T-helper 22 cell (primary cell): ENCODE measurements around the gene TRIM8.
"Not testable (repeated sequence)": the region's sequence is repeated elsewhere in the genome, so short reads cannot be mapped to it uniquely, and the experiment has no call there.

Source experiments
- DNase-seq: peaks from one replicate; pipeline ENCODE4 v3.0.0-alpha.2; 2020; ENCODE audit warnings: low read depth

The TRIM8 gene

DNA sequence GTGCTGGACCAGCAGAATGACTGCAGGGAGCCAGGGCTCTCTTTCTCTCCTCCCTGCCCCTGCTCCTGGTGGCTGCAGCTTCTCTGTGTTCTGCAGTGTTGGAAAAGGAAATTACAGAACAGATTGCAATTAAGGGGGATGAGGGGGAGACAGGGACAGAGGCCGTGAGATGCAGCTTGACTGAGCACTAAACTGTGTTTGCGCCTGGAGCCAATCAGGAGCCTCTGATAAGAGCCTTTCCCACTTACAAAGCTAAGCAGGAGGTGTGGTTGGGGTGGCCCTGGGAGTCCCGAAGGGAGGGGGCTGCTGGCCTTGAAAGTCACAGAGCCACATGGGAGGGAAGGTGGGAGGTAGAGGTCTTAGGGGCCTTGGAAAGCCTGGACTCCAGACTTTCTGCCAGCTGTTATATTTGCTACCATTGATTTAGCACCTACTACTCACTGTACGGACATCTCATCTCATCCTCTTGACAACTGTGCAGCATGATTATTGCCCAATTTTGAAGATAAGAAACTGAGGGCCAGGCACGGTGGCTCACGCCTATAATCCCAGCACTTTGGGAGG, 26.7 kb downstream of the TRIM8 start:
- DNase-seq, result no peak

DNA sequence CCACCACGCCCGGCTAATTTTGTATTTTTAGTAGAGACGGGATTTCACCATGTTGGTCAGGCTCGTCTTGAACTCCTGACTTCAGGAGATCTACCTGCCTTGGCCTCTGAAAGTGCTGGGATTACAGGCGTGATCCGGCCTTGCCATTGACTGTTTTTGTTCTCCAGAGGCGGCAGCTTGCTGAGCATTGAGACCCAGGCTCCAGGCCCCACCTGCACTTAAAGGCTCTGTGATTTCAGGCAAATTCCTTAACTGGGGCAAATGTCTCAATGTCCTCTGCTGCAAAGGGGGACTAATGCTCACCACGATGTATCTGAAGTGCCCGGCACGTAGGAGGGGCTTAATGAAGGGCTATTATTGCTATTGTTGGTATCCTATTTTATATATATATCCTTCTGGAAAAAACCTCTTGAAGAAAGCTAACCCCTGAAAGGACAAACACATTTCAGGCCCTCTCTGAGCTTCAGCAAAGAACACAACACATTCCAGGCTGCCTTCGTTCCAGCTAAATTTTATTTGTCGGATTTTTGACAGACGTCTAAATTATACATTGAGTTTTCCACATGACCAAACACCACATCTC, 29.0 kb downstream of the TRIM8 start:
- no peak for DNase-seq

DNA sequence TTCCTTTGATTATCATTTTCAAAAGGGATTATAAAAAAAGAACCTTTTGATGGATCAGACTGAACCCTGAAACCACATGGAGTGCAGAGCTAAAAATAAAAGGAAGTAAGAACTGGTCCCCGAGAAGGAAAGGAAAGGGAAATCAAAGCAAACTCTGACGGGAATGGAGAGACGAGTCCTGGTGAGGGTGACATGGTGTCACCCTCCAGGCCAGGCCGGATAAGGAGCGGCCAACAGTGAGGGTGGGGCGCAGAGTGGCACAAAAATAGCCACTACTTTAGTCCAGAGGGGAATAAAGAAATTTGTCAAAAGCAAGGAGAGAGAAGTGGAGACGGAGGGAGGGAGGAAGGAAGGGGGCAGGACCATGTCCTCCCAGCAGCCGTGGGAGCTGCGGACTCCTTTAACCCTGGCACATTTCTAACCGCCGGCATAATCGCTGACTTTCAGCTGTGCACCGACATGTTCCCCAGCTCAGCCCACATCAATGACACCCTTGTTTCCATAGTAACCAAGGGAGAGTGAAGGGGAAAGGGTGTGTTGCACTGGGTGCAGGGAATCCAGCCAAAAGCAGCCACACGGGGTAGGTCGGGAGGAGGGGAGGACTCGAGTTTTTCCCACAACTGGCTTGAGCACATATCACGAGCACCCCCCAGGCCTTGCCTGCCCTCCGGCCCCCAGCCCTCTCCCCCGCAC, 29.7 kb downstream of the TRIM8 start:
- peak; percentile 67 for DNase-seq

DNA sequence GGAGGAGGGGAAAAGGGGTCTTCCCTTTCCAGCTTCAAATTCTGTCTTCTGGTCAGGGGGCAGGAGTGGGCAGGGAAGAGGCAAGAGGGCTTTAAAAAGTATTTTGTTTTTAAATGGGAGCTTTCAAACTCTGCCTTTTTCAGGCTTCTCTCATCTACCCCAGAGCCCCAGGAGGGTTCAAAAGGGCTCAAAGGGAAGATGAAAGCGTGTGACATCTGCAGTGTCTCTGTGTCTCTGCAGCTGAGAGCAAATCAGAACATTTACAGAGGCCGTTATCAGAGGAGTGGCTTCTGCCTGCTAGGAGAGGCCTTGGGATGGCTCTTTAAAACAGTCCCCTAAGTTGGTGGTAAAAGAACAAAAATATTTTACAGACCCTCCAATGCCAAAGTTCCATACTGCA, 30.3 kb downstream of the TRIM8 start:
- no peak for DNase-seq

DNA sequence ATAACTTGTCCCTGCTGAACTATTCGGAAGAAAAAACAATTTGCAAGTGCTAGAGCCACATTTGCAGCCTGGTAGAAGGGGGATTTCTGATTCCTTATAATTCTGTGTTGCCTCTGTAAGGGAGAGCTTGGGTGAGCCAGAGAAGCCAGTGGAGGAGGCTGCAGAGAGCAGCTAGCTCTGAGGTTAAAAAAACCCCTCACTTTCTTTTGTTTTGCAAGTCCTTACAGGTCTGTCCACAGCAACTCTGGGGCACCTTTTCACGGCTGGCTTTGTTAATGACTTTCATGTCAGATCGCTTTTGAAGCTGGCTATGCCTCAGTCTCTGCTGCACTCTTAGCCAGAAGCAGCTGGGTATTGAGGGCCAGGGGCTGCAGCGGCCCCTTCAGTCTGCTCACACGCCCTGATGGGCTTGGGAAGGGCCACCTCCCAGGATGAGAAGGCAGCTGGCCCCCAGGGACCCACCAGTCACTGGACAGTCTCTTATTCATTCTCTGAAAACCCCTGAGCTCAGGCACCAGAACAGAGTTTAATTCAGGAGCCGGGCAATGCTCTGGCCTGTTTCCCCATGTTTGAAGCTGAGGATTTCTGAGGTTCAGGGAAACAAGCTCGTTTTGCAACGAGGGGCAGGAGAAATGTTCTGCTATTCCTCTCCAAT, 30.9 kb downstream of the TRIM8 start:
- no peak for DNase-seq

DNA sequence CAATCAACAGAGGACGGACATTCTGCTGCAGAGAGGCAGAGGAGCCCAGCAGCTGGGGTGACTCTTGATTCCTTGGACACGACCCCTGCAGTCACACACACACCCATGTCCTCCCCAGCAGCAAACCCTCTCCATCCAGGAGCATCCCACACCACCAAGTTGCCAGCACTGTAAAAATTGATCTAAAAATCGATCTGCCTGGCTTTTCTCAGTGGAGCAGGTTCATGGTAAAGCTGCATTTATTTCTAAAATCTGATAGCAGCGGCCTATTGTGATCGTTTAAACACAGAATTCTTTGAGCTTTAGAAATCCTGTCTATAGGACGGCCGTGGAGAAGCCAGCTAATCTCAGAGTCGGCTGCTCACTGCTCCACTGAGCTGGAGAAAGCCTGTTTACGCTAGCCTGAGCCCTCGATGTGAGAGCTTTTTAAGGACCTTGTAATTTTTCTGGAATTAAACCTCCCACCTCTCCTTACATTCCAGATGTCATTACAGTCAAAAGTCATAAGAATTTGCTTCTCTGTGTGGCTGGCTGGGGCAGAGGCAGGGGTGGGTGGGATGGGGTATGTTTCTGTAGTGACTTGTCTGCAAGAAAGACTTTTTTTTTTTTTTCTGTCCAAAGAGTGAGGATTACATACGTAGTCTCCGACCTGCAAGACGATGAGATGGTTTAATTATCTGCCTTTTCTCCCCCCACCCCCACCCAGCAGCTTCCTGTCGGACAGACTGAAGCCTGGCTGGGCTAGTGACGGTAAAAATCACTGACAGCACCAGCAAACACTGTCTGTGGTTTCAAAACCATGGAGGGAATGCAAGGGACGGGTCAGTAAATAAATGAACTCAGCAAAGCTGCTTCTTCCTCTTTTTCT, 31.6 kb downstream of the TRIM8 start:
- no peak for DNase-seq

DNA sequence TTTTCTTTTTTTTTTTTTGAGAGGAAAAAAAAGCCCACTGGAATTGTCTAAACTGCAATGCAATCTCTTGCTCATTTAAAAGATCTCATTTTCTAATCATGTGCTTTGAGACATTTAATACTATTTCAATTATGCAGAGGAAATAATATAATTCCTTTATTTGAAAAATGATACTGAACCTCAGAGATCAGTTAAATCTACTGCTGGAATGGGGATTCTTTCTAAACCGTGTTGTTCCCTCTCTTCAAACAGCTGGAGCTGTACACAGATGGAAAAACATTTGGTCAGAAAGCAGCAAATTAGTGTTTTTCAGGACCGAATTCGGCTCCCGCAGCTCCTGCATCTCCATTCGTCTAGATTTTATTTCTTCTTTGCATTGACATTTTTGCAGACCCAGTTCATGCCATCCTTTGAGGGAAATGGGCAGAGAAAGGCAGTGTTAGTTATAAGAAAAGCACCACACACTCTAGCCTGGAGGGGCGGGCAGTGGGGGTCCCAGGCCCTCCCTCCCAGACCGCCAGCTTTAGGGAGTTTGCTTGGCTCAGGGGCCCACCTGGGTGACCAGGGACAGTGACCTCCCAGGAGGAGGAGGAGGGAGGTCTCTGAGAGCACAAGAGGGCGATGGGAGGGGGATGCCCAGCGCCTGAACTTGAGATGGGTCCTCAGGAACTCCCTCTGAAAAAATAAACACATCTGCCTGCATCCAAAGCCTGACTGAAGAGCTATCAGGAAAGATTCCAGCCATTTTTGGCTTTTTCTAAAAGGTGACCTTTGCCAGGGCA, 32.4 kb downstream of the TRIM8 start:
- DNase-seq, result no peak

DNA sequence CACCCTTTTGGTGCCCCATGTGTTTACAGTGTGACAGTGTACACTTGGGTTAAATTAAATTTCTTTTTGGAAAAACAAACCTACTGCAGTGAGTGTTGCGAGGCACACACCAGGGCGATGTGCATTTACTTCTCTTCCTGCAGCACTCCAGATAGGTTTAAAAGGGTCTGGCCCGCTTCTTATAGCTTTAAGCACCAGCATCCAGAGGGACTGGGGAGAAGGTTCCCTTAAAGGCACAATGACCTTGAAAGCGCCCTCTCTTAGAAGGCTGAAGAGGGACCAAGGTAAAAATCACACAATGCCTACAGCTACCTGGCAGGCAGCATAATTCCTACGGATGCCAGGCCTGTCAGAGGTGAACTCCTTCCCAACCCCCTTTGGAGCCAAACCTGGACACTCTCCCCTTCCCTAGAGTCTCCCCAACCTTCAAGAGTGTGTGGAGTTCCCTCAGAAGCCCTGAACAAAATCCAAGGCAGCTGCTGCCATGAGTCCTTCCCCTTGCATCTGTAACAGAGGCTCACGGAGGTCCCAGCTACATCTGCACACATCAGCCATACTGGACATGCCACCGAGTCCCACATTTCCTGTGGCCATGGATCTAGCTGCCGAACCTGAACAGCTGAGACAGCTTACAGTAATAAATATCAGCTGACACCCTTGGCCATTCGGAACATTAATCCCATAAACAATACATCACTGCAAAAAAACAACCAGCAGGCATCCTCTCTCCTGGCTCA, 33.2 kb downstream of the TRIM8 start:
- DNase-seq, result no peak

DNA sequence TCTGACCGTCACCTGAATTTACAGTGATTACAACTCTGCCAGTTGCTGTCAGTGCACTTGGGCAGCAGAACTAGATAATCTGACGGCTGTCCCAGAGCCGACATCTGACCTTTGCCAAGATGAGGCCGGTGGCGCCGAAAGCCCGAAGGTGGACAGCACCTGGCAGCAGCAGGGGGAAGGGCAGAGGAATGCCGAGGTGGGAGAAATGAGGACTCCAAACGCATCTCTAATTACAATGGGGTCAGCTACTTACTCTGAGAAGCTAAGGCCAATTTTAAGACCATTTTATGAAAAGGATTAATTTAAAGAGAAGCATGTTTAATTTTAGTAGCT, 33.8 kb downstream of the TRIM8 start:
- DNase-seq, result no peak

DNA sequence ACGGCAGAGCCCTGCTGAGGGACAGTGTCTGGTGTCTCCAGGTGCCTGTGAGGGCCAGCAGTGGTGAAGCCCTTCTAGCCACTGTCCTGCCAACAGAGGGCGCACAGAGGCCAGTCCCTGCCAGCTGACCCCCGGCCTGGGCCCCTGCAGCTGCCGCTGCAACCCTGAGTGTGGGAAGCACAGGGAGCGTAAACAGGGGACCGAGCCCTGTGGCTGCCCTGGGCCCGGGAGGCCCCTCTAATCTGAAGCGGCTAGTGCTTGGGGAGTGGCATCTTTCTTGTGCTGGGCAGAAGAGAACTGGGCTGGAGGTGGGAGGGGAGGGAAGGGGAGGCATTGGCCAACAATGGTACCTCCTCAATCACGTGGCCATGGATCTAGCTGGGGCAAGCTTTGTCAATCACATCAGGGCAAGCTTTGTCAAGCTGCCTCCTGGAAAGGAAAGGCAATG, 34.6 kb downstream of the TRIM8 start:
- no peak for DNase-seq

DNA sequence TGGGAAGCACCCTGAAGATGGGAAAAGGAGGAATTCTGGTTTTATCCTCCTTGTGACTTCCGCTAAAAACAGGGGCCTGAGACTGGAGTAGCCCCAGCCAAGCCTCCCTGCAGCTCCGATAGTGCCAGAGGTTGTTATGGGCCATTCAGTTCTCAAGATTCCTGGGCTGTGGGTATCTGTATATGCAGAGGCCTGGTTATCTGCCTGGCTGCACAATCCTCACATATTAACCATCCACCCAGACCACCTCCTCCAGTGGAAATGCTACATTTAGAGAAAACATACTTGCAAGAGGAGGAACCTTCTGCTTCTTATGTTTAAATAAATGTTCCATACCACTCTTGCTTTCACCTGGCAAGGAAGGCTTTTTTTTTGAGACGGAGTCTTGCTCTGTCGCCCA, 35.3 kb downstream of the TRIM8 start:
- DNase-seq, result no peak

DNA sequence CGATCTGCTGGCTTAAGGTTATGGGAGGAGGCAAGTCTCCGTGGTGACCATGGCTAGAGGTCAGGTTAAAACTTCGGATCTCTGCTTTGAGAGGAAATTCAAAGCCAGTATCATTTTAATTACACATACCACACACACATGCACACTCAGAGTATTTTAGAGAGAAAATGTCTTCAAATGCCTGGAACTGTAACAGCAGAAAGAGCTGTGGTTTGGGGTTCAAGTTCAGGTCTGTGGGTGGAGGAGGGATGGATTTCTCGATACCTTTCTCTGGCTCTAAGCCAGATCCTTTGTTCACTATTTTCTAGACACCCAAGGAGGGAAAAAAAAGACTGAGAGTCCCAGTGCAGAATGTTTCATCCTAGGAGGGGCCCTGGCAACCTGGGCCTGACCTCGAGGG, 37.4 kb downstream of the TRIM8 start:
- DNase-seq, result no peak

DNA sequence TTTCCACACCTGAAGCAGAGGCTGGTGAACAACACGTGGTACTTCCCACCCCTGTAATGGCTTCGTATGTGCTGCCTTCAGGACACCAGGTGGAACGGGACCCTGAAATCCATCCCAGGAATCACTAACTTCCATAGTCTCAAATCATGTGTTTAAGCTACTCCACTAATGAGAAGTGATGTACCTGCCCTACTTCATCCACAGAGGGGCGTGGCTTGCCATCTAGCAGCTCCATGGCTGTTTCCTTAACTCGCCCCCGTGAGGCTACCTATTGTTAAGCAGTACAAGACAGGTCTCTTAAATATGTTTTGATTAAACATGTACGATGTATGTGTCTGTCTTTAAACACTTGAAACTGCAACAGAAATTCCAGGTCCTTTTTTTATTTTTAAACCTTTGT, 38.1 kb downstream of the TRIM8 start:
- no peak for DNase-seq

DNA sequence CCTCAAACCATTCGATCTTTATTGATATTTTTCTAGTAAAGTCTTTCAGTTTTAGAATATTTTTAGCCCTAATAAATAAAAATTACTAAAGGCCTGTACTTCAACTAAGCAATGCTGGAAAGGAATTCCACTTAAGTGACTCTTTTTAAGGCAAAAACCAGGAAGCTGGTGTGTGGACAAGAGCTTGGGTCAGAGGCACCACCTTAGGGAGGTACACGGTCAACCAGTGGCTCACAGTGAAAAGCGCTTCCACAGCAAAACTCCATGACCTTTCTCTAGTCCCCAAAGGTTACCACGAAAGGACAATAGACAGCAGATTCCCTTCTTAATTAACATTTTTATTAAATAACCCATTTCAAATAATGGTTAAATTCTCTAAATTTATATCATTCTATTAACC, 38.7 kb downstream of the TRIM8 start:
- DNase-seq, result no peak

DNA sequence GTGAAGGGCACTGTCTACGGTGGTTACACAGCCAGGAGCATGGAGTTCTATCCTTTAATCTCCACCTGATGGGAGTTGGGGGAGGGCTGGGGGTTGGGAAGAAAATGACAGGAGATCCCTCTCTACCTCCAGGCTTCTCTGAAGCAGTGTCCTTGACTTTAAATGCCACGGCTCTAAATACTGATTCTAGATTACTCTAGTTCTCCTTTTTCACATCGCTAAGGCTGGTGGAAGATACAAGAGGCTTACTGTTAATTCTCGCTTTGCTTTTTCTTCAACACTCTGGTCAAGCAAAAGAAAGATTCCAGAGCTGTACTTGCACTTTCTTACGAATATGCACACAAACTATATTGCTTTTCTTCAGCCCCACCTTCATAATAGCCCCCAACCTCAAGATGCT, 39.5 kb downstream of the TRIM8 start:
- no peak for DNase-seq

DNA sequence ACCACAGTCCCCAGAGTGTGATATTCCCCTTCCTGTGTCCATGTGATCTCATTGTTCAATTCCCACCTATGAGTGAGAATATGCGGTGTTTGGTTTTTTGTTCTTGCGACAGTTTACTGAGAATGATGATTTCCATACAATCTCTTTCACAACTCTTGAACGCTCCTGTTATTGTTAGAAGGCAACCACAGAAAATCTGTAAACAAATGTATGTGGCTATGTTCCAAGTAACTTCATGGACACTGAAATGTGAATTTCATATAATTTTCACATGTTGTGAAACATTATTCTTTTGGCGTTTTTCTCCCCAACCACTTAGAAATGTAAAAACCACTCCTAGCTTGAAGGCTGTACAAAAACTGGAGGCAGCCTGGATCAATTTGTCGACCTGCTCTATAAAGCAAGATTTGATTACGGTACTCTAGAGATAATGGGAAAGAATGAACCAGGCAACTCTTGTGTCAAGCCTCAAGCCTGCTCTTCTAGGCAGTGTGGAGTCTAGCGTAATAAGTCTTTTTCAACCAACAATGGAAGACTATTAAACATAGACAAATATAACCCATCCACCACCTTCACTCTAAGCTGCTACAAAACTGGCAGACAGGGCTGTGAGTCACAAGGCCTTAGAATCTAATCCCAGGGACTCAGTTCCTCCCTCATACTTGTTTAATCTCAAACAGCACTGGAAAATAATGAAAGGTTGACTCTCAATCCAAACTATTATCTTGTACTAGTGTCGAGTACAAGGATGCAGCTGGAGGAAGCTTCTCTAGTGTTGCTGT, 47.2 kb downstream of the TRIM8 start:
- no peak for DNase-seq

DNA sequence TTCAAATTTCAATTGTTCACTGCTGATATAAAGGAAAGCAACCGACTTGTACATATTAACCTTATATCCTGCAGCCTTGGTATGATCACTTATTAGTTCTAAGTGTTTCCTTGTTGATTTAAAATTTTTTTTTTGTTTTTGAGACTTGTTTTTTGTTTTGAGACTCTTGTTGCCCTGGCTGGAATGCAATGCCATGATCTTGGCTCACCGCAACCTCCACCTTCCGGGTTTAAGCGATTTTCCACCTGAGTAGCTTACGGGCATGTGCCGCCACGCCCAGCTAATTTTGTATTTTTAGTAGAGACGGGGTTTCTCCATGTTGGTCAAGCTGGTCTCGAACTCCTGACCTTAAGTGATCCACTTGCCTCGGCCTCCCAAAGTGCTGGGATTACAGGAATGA, 51.1 kb downstream of the TRIM8 start:
- DNase-seq, result not testable (repeated sequence)

DNA sequence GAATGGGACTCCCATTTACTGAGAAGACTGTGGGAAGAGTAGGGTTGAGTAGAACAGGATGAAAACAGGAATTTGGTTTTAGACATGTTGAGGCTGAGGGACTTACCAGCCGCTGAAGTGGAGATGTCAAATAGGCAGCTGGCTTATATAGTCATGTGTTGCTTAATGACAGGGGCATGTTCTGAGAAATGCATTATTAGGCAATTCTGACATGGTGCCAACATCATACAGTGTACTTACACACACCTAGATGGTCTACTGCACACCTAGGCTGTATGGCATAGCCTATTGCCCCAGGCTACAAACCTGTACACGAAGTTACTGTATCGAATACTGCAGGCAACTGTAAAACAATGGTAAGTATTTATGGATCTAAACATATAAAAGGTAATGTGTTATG, 52.5 kb downstream of the TRIM8 start:
- no peak for DNase-seq

DNA sequence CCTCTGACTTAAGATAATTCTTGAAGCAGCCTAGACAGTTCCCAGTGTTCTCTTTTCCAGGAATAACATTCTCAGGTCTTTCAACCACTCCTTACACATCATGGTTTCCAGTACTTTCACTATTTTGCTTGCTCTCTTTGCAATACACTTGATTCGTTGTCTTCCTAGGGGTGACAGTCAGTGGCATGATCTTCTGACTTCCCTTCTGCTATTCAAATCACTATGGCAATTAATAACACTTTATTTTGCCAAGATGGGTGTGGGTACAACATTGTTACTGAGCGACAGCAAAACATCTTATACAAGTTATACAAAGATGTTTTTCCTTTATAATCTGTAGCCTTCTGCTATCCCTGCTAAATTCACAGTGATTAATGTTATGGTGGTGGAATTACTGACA, 54.6 kb downstream of the TRIM8 start:
- no peak for DNase-seq

DNA sequence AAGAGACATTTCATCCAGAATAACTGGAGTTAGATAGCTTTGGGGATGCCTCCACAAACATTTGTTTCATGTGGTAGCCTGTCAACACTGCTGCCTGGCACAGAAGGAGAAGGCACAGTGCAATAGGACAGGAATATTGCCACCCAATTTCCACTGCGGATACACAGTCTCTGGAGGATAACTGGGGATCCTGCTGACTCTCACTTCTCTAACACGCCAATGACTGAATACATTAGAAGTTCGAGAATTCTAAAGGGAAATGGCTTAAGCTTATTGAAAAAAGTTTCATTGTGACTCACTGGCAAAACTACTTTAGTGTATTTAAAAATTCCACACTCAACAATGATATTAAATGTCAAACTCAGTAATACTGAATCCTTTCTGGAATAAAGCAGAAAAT, 57.0 kb downstream of the TRIM8 start:
- DNase-seq, result no peak
